HG02571 (cell line): ENCODE measurements around the gene SEL1L3.

Experiments
- ATAC-seq: cut with Tn5 transposase; IDR thresholded peaks from one replicate; pipeline ENCODE4 v1.9.1; 2021; ENCODE audit warnings: mild to moderate bottlenecking, moderate library complexity; ENCODE audit not compliant: unreplicated experiment

SEL1L3 gene

DNA sequence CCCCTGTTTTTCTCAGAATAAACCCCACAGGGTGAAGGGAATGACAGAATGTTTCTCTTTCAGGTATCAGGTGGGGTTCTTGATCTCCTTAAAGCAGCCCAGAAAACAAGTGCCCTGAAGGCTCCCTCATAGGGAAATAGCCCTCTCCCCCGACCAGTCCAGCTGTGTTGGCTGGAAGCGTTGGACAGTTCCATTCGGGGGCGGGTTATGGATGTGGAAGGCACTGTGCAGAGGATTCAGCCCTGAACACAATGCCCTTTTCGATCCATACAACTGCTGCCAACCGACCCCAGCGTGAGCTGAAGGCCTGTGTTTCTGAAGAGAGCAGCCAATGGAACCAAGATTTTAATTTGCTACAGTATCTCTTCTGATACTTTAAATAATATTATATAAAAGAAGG lies 41.5 kb downstream of the SEL1L3 start:
- ATAC-seq = no peak

DNA sequence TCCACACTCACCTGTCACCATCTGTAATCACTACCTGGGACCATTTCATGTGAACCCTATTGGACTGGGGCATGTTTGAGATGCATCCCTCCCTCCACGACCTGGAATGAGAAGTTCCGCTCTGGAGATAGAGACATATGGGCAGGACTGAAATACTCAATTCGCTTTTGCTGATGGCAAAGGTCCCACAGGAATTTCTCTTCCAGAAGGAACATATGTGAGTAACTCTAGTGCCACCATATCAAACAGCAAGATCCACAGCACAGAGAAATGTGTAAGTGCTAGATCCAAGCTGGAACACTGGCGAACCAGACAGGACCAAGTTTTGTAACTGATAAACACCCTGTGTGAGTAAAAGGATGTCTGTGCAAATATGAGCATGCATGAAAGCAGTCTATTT lies 43.9 kb downstream of the SEL1L3 start:
- no peak for ATAC-seq

DNA sequence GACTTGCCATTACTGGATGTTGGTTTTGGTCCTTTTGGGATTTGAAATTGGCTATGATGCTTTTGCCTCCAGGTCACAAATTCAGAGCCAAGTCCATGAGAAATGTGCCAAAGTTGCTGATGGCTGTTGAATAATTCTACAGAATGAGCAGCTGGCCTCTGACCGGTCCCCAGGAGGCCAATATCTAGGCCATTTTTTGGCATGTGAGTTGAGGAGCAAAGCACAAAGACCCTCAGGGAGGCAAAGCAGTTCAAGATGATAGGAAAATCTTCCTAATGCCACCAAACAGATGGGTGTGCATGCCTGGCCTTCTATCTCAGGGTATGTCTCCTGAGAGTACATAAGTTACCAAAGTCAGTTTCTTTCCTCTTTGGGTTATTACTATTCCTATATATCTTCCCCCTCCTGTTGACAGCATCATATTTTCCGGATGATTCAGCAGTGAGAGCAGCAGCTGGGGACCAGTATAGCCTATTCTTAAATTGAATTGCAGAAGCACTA lies 44.4 kb downstream of the SEL1L3 start:
- ATAC-seq = no peak

DNA sequence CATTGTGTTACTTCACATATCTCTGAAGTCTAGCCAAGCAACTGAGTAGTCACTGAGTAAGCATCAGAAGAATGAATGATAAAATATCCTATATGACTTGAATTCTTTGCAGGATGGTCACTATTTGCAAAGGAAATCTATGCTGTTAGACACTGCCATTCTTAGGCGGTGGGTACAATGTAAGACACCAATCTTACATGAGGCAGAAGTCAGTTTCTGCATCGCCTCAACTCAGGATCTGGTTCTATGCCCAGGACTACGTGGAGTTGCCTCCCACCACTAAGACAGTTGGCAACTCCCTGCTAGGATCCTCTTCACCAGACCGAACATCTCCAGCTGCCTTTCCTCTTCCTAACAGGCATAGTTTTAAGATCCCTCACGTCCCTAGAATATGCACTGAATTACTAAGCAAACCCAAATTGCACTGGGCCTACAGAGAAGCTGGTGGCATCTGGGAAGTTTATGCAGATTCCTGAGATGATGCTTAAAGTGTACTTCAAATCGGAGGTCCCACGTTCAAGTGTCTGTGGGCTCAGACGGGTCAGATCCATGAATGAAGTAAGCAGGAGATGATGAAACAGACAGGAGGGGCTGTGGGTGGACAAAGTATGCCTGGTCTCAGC lies 45.6 kb downstream of the SEL1L3 start:
- no peak for ATAC-seq

DNA sequence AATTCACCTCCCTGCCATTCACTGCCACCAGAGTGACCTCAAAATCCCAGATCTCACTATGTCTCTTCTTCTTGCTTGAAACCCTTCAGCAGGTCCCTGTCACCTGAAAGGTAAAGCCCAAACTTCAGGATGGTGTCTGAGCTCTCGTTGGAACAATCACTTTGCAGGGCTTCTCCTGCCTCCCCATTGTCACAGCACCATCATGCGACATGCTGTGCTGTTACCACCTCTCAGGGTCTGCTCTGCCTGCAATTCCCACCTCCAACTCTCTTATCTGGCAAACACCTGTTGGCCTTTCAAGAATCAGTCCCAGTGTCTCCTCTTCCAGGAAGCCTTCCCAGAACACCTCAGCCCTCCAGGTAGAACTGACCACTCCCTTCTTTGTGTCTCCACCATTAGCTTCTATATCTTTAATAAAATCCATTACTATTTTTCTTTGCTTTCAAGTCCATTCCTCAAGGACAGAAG lies 46.2 kb downstream of the SEL1L3 start:
- no peak for ATAC-seq

DNA sequence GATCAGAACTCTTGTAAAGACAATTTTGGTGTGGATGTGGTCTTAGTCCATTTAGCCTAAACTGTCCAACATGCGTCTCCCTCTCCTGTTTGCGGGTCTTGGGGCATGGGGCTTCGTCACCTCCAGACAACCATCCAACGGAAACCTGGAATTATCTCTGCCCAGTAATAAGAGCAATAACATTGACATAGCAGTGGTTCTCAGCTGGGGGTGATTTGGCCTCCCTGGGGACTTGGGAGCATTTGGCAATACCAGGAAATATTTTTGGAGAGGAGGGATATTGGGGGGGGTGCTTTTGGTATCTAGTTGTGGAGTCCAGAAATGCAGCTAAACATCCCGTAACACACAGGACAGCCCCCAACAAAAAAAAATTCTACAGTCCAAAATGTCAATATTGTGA lies 47.2 kb downstream of the SEL1L3 start:
- ATAC-seq = no peak

DNA sequence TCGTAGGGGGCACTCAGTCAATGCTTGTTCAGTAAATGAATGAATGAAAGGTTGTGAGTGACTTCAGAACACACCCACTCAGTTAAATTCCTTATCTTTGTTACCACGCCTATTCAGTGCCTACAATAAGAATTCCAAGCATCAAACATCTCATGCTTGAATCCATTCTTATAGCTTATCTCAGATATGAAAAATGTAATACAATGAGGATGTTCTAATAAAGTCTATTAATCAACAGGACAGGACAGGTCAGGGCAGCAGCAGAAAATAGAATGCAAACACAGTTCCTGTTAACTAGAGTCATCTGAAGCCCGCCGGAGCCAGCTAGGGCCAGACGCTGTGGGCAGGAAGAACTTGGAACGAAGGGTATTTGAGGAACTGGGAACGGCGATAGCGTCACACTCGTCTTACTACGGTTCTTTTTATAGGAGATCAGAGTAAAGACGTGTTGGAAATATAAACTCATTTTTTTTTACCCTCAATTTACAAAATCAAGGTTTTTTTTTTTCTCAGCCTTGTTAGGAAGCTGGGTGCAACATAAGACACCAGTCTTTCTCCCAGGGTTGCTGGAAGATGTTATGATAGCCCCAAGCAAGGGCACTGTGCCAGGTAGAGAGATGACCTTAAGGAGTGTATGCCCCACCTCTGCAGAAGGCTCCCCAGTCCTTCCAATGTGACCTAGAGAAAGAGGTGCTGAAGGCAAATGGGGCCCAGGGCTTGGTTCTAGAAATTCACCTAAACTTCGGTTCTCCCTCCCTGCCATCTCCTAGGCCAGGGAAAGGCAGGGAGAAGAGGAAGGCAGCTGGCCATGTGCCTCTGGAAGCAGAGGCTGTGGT lies 48.3 kb downstream of the SEL1L3 start:
- ATAC-seq = no peak

DNA sequence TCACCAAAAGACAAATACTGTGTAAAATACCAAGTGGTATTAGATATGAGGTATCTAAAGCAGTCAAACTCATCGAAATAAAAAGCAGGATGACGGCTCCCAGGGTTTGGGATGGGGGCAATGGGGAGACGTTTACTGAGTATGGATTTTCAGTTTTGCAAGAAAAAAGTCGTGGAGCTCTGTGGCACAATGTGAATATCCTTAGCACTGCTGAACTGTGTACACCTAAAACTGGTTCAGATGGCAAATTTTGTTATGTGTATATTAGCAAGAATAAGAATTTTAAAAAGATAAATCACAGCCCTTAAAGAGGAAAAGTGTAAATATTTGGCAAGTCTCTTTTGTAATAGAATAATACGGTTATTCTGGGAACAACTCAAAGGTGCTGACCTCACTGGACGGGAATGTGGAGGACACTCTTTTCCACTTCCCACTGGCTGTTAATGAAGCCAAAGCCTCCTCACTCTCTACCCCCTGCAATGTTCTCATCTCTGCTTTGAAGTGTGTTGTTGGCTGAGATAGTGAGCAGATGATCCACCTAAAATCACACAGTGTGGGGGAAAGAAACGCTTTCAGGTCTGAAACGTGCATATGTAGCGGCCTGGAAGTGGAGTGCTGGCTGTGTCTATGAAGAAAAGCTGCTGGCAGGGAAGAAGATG lies 49.2 kb downstream of the SEL1L3 start:
- ATAC-seq = no peak

DNA sequence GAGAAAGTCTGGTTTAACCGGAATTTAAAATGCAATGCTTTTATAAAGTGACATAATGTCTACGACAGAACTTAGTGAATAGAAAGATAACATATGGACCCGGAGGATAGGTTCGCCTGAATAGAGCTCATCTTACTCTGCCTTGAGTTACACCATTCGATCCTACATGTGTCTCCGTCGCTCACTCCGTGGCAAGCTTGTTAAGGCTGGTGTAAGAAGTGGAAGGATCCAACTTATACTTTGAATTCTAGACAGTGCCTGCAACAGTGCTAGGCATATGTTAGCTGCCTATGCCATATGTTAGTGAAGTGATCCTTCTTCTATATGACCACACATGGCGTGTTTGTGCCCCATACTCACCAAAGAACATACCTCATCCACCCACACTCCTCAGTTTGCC lies 50.9 kb downstream of the SEL1L3 start:
- ATAC-seq = no peak

DNA sequence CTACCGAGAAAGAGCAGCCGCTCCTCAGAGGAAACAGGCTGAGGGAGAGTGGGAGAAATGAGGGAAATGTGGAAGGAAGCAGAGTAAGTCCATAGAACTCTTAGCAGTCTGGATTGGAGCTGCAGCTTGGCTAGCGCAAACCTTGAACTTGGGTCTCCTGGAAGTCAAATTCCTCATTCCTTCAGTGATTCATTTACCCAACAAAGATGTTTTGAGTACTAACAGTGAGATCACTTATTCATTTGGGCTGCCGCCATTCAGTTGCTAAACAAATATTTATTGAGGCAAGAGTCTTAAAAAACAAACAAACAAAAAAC lies 51.5 kb downstream of the SEL1L3 start:
- no peak for ATAC-seq

DNA sequence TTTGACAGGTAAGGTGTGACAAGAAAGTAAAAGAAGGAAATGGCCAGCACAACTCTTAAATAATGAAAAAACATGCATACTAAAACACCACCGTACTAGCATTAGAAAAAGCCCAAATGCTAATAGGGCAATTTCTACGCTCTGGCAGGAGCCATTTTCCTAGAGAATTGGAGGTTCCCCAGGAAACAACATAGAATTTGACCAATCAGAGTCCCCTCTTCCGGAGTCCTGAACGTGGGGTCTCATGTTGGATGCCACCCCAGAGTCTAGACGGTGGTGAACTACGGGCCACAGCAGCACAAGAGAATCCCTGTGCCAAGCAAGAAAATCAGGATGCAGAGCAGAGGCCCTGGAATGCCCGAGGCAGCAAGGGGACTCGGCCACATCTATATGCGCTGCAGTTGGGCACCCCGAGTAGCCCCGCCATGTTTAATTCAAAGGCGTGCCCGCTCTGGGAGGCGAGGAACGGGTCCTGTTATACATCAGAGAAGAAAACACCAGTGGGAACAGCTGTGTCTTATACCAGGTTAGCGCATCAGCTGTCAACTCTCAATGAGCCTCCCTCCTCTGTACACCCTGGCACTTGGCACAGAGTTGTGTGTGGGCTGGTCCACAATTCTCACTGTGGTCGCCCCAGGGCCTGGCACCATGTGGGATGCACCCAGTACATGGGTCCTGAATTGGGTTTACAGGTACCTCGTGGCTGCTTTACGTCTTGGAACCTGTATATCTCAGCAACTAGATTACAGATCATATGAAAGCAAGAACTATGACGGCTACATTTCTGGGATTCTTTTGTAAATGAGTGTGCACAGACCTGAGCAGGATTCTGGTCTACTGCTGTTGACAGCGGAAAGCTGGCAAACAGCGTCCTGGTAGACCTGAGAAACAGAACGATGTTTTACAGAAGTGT lies 52.1 kb downstream of the SEL1L3 start:
- no peak for ATAC-seq

DNA sequence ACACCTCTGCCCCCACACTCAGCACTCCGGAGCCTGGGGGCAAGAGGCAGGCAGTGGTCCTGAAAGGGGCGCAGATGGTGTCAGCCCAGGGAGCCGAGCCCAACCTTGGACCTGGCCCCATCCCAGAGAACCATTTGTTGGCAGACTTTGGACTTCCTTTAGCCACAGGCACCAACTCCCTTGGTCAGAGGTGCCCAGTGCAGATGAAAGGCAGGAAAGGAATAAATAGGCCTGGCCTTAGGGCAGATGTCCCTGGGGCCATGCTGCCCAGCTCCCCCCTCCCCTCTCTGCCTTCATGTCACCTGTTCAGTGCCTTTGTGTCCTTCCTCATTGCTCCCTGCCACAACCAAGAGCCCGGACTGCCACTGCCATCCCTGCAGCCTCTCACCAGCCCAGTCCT lies 52.8 kb downstream of the SEL1L3 start:
- no peak for ATAC-seq

DNA sequence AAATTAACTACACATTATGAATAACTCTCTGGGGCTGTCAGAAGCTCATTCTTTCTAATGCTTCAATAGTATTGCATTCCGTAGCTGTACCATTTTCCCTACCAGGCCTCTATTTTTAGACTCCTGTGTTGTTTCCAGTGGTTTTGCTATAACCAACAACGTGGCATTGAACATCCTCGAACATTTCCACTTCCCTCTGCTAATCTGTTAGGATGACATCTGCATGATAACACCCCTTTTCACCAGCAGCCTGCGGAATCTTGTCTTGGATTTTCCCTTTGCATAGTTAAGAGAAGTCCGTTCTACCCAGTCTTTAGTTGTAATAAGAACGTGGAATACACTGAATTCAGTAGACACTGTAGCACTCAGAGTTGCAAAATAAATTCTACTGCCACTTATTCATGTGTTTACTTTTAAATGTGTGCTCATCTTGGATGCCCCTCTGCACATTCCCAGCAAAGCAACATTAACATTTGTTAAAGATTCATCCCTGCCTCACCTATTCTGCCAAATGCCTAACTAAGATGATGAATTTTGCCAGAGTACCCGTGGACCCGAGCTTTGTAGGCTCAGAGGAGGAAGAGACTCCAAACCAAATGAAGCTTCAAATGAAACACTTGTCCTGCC lies 55.6 kb downstream of the SEL1L3 start:
- ATAC-seq = no peak

DNA sequence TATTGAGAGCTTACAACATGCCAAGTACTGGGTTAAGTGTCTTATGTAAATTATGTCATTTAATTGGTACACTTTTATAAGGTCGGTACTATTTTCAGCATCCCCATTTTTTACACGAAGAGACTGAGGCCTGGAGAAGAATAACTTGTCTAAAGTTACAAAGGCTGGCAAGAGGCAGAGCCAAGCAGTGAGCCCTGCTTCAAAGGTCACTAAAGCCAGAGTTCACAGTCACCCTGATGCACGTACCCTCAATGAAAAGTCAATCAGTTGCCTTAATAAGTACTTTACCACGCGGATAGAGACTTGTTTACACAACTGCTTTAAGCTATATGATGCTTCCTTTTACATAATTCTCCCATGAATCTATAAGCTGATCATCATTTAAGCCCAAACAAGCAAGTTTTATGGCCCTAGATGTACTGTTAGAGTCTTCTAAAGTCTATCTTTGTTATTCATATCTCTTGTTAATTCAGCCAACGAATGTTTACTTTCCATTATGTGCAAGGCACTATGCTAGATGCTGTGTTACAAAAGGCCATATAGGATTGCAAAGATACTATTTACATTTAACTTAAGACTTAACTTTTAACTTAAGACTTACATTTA lies 57.4 kb downstream of the SEL1L3 start:
- no peak for ATAC-seq

DNA sequence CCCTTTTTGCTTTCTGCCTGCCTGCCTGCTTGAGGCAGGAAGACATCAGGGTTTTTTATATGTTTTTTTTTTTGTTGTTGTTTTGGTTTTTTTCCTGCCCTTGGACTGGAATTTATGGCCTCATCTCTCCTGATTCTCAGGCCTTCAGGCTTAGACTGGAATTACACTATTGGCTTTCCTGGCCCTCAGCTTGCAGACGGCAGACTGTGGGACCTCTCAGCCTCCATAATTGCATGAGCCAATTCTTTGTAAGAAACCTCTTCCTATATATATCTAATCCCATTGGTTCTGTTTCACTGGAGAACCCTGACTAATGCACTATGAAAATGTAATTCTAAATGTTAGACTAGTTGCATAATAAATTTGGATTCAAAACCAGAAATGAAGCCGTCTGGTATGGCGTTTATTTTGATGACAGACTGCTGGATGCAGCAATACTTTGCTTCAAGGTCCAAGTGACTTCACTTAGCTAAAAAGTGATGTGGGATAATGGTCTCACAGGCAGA lies 59.0 kb downstream of the SEL1L3 start:
- ATAC-seq = no peak

DNA sequence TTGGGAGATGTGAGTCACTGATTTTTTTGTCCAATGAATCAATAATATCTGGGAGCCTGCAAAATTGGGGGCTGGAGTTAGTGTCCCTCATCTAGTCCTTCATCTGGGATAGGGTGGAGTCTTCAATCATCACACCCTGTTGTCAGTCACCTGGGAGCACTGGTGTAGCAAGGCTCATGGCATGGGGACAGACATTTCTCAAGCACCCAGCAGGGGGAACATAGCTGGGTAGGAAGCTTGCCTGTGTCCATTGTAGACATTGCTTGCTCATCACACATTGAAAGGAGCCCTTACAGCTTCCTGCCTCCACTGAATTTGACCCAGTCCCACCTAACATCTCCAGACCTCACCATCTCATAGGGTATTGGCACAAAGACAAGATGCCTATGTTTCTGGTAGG lies 61.2 kb downstream of the SEL1L3 start:
- no peak for ATAC-seq

DNA sequence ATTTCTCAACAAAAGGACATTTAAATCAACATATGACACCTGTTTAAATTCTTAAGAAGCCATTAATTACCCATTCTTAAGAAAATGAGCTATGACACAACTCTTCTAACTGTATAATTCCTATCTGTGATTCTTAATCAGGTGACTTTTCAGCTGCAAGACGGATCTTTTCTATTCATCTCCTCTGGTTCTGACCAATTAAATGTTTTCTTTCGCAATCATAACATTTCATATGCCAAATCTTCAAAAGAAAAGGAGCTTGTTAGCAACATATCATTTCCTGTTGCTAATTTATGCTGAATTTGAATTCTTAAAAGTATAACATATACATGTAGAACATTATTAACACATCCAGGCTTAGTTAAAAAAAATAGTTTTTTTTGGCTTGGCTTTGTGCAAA lies 62.5 kb downstream of the SEL1L3 start:
- ATAC-seq = no peak

DNA sequence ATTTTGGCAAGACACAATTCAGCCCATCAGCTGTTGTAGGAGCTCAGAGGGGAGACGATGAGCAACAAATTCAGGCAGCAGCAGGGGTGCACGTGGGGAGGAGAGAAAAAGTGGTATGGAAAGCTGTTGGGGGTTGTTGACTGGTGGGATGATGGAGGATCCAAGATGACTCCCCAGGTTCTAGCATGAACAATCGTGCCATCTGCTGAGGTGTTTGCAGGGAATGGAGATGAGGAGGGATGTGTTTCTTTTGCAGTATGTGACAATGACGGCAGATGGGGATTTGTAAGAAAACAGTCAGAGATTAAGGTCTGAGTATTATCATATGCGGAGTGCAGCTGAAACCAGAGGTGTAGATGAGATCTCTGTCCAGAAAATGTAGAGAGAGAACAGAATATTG lies 63.3 kb downstream of the SEL1L3 start:
- no peak for ATAC-seq

DNA sequence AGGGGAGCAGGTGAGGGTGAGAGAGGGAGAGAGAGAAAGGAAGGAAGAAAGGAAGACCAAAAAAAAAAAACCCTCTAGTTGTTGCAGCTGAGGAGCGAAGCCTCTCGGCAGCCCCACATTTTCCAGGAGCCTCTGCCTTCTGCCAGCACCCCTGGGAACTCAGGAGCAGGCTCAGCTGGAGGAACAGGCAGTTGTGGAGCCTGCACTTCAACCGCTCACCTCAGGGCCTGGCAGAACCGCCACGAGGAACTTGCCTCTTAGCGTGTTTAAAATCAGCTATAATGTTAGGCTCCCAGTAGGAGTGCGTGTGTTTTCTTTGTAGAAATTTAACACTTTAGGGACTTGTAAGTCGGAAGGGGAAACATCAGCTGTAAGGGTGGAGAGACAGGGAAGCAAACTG lies 65.7 kb downstream of the SEL1L3 start:
- no peak for ATAC-seq
